Measurements from ENCODE around the gene SMIM8. TPM values are rescaled to one million over a fixed set of nuclear protein-coding genes. Genes with fewer than 3 reads are reported as not detected.

Gene SMIM8, protein sequence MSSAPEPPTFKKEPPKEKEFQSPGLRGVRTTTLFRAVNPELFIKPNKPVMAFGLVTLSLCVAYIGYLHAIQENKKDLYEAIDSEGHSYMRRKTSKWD
- 4.9 and 5.1 TPM in 2 replicates for total RNA-seq (2014; rRNA removed; shearing (Covaris generic))

DNA sequence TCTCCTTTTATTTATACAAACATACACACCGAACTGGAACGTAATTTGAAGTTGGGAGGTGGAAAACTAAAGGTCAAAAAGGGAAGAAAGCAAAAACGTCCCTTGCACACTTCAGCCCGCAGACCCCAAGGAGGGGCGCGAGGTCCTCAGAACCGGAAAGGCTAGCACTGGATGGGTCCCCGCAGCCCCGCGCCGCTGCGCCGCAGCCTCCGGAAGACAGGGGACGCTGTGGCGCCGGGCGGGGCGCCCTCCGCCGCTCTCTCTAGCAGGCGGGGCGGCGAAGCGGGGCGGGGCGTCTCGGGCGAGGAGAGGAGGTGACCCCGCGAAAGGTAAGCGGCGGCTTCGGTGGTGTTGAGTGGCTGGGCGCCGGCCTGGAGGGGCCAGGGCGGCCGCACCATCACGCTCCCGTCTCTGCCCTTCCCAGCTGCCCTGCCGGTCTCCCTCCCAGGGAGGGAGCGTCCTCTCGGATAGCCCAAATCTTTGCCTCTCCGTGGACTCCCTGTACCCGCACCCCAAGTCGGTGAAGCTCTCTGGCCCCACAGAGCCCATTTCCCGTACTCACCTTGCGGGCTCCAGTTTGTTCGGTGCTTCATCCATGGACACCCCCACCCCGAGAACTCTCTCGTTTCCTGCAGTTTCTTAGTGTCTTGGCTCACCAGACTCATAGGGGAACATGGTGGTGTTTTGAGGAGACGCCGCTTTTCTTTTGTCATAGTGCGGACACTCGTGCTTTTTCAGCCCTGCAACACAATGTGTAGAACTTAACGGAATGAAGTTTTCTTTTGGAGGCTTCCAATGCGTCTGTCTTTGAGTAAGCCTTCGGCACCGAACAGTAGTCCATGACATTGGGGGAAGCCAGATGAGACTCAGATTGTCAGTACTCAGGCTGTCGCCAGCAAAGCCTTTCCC lies at the start of gene SMIM8:
Gene SMIM8 (plus strand): TSS at position 285 of the 909 bp plus-strand sequence. CDS start 14,444 bp downstream, outside the sequence.
- peak; percentile 67 to 76 for DNase-seq (ENCODE audit: low read depth in 1 of 2, low spot score in 2 of 2)
- no peaks in the 10 kb centered on the region; the same call in 1 of the 2 replicates for H3K27me3 ChIP-seq (replicated peaks)
- H3K4me1 ChIP-seq (replicated peaks): peaks cover 6% of the 10 kb centered on the region; the same call in 1 of the 2 replicates
- no peaks in the 10 kb centered on the region; the same call in 1 of the 2 replicates for H3K9me3 ChIP-seq (replicated peaks)
- H3K36me3 ChIP-seq: no peaks in the 10 kb centered on the region
- peak within 1 kb of the TSS; percentile 70 for H3K4me3 ChIP-seq
- no peak within 1 kb of the TSS for H3K27ac ChIP-seq

DNA sequence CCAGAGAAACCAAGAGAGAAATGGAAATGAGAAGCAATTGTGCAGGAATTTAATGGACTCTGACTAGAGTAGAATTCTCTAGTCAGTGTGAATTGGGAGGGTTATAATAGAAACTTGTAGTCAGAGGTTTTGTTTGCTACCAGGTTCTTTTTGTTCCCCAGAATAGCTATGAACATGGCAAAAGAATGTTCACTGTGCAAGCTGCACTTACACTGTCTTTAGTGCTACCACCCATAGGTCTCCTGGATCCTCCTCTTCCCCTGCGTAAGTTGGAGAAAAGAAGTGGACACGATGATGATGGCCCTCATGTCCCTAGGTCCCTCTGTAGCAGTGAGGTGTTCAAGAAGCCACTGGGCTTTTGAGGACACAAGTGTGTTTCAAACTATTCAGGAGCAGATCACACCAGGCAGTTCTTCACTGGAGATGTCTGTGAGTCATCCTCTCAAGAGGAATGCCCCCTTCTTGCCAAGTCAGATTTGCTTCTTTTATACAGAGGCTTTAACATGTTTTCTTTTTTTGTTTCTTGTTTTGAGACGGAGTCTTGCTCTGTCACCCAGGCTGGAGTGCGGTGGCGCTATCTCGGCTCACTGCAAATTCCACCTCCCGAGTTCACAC lies 47.6 kb upstream of the SMIM8 start:
- H3K4me1 ChIP-seq (replicated peaks): 0 out of 2 replicates have a peak, but pooled peaks cover 5% of the 10 kb centered on the region
- DNase-seq (ENCODE audit: low read depth in 1 of 2, low spot score in 2 of 2): peak in 1 of 2 experiments; percentile 21
- H3K27me3 ChIP-seq (replicated peaks): no peaks in the 10 kb centered on the region; the same call in 1 of the 2 replicates
- no peaks in the 10 kb centered on the region for H3K36me3 ChIP-seq
- H3K9me3 ChIP-seq (replicated peaks): no peaks in the 10 kb centered on the region
- no peak overlapping the region for H3K4me3 ChIP-seq
- no peak overlapping the region for H3K27ac ChIP-seq

DNA sequence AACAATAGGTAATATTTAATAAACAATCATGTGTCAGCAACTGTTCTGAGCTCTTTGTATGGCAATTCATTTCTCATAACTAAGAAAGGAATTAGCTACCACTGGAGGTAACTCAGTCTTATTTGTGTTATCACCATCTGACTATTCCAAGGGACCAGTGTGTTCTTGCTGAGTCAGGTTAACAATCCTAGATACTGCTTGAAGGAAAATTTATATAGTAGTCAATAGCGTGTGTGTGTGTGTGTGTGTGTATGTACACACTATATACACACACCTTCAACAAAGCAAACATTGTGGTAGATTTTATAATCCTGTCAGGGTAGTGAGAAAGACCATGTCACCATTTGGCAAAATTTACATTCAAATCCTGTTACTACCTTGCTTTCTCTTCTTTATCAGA lies 45.8 kb upstream of the SMIM8 start:
- no peaks in the 10 kb centered on the region for H3K36me3 ChIP-seq
- H3K9me3 ChIP-seq (replicated peaks): no peaks in the 10 kb centered on the region
- H3K4me1 ChIP-seq (replicated peaks): 0 out of 2 replicates have a peak, but pooled peaks cover 5% of the 10 kb centered on the region
- H3K27ac ChIP-seq: no peak overlapping the region
- no peak overlapping the region for H3K4me3 ChIP-seq
- DNase-seq (ENCODE audit: low read depth in 1 of 2, low spot score in 2 of 2): no peak
- no peaks in the 10 kb centered on the region; the same call in 1 of the 2 replicates for H3K27me3 ChIP-seq (replicated peaks)

DNA sequence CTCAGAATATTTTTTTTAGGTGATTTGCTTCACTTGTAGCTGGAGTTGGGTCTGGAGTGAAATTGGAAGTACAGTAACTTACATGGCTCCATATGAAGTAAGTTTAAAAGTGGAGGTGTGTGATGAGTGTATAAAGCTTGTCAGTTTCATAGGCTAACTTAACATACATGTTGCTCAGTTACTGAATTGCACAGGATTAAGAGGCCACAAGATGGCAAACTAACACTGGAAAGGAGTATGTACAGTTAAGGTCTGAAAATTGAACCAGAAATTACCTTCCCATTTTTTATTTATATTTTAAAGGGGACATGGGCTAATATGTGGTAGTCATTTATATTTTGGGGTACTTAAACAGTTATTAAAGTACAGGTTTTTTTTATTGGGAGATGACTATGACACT lies 45.3 kb upstream of the SMIM8 start:
- Histone ChIP-seq H3K4me1 (replicated peaks) (0 out of 2 replicates have a peak, but pooled peaks cover 5% of the 10 kb centered on the region), H3K27me3 (replicated peaks) (no peaks in the 10 kb centered on the region; the same call in 1 of the 2 replicates), H3K27ac (no peak overlapping the region), H3K4me3 (no peak overlapping the region), H3K9me3 (replicated peaks) (no peaks in the 10 kb centered on the region), H3K36me3 (no peaks in the 10 kb centered on the region)
- no peak for DNase-seq (ENCODE audit: low read depth in 1 of 2, low spot score in 2 of 2)

DNA sequence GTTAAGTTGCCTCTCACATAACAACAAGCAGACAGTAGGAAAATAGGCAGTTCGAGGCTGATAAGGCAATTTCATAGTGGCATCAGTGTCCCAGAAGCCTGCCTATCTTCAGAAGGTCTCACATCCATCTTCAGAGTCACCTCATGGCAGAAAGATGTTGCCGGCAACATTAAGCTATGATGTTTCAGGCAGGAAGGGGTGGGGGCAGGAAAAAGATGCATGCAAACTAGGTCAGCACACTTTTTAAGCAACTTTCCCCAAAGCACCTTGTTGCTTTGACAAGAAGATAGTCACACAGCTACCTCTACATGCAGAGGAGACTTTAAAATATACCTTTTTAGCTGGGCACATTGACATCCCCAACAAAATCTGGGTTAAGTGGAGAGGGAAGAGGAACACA lies 43.2 kb upstream of the SMIM8 start:
- H3K27ac ChIP-seq: no peak overlapping the region
- no peaks in the 10 kb centered on the region for H3K9me3 ChIP-seq (replicated peaks)
- DNase-seq (ENCODE audit: low read depth in 1 of 2, low spot score in 2 of 2): no peak
- 0 out of 2 replicates have a peak, but pooled peaks cover 5% of the 10 kb centered on the region for H3K4me1 ChIP-seq (replicated peaks)
- H3K27me3 ChIP-seq (replicated peaks): no peaks in the 10 kb centered on the region; the same call in 1 of the 2 replicates
- H3K4me3 ChIP-seq: no peak overlapping the region
- no peaks in the 10 kb centered on the region for H3K36me3 ChIP-seq

DNA sequence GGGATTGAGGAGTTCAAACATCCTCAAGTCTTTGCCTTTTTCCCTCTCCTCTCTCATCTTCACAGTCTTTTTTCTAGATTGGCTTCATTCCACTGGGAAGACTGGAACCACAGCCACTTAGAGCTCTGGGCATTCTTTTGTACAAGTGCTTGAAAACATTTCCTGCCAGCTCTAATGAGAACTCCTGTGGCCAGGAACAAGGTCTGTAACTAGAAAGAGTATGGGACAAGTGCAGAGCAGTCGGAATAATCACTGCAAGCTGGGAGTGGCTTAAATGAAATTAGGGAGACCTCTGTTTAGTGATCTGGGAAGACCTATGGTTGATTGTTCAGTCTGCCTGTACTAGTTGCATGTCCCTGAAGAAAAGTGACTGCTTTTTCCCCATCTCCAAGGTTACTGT lies 41.0 kb upstream of the SMIM8 start:
- no peak overlapping the region for H3K27ac ChIP-seq
- DNase-seq (ENCODE audit: low read depth in 1 of 2, low spot score in 2 of 2): no peak
- no peak overlapping the region for H3K4me3 ChIP-seq
- no peaks in the 10 kb centered on the region for H3K9me3 ChIP-seq (replicated peaks)
- no peaks in the 10 kb centered on the region for H3K27me3 ChIP-seq (replicated peaks)
- H3K36me3 ChIP-seq: no peaks in the 10 kb centered on the region
- H3K4me1 ChIP-seq (replicated peaks): no peaks in the 10 kb centered on the region

DNA sequence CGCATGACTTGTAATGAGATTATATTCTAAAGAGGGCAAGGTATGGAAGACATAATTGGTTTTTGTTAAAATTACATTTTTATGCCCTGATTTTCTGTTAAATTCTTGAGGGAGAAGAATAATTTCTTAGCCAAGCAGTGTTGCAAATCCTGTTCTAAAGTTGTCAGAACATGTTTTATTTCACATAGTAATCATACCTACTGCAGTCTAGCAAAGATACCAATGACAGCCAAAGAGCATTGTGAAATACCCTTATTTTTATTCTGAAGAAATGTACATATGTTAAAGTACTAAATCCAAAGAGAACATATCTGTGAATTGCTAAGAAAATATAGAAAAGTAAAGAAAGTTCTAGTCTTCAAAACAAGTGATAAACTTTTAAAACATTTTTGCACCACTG lies 39.6 kb upstream of the SMIM8 start:
- no peaks in the 10 kb centered on the region for H3K9me3 ChIP-seq (replicated peaks)
- no peak overlapping the region for H3K4me3 ChIP-seq
- DNase-seq (ENCODE audit: low read depth in 1 of 2, low spot score in 2 of 2): no peak
- no peaks in the 10 kb centered on the region for H3K27me3 ChIP-seq (replicated peaks)
- peaks cover 8% of the 10 kb centered on the region; the same call in 1 of the 2 replicates for H3K4me1 ChIP-seq (replicated peaks)
- no peak overlapping the region for H3K27ac ChIP-seq
- no peaks in the 10 kb centered on the region for H3K36me3 ChIP-seq

DNA sequence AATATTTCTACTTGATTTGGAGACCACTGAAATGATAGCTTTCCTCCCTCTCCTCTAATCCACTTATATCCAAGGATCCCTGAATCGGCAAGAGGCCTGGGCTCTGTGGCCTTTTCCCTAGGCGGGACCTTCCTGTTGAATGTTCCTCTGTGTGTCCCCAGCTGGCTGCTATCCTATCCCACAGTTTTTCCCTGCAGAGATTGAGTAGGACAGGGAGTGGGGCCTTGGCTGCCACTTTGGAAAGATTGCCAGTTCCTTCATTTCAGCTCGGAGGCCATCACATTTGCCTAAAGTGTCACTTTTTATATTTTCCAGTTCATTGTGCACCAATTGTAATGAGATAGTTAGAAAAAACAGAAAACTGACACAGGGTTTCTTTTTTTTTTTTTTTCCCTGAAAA lies 38.9 kb upstream of the SMIM8 start:
- DNase-seq (ENCODE audit: low read depth in 1 of 2, low spot score in 2 of 2): no peak
- H3K4me1 ChIP-seq (replicated peaks): peaks cover 8% of the 10 kb centered on the region; the same call in 1 of the 2 replicates
- no peak overlapping the region for H3K4me3 ChIP-seq
- H3K36me3 ChIP-seq: no peaks in the 10 kb centered on the region
- no peaks in the 10 kb centered on the region for H3K9me3 ChIP-seq (replicated peaks)
- H3K27ac ChIP-seq: no peak overlapping the region
- no peaks in the 10 kb centered on the region for H3K27me3 ChIP-seq (replicated peaks)

DNA sequence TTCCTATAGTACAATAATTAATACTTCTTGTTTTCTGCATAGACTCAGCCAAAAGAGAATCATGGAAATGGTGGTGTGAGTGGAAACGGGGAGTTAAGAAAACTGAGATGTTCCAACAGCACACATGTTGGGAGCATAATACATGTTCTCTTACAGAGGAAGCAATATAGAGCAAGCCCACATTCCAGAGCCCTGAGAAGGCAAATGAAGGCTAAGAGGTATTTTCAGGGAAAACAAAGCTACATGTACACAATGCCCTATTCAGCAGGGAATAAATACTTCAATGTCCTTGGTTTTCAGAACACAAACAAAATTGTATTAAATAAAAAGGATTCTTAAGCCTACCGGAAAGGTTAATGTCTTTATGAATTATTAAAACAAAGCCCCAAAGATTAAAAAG lies 35.1 kb upstream of the SMIM8 start:
- no peak overlapping the region for H3K27ac ChIP-seq
- H3K4me1 ChIP-seq (replicated peaks): peaks cover 8% of the 10 kb centered on the region; the same call in 1 of the 2 replicates
- peak in 1 of 2 experiments; percentile 36 for DNase-seq (ENCODE audit: low read depth in 1 of 2, low spot score in 2 of 2)
- H3K27me3 ChIP-seq (replicated peaks): peaks cover 4% of the 10 kb centered on the region; the same call in 1 of the 2 replicates
- H3K4me3 ChIP-seq: no peak overlapping the region
- H3K9me3 ChIP-seq (replicated peaks): no peaks in the 10 kb centered on the region
- no peaks in the 10 kb centered on the region for H3K36me3 ChIP-seq

DNA sequence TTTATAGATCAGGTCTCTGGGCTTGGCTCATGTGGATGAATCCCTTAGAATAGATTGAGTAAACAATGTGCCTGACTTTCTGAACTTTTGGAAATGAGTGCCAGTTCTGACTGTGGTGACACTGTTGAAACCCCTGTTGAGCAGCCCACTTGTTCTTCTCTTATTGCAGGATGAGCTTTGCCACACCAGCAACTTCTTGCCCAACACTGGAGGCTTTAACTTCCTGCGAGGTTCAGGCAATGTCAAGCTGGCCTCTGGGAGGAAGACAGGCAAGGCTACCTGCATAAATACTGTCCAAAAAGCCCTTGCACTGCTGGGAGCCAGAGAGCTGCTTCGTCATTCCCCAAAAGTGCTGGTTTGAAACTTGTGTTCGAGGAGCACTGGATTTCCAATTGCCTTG lies 32.8 kb upstream of the SMIM8 start:
- Histone ChIP-seq H3K4me3 (no peak overlapping the region), H3K9me3 (replicated peaks) (no peaks in the 10 kb centered on the region), H3K4me1 (replicated peaks) (peaks cover 8% of the 10 kb centered on the region; the same call in 1 of the 2 replicates), H3K36me3 (no peaks in the 10 kb centered on the region), H3K27ac (no peak overlapping the region), H3K27me3 (replicated peaks) (peaks cover 4% of the 10 kb centered on the region; the same call in 1 of the 2 replicates)
- DNase-seq (ENCODE audit: low read depth in 1 of 2, low spot score in 2 of 2): no peak

DNA sequence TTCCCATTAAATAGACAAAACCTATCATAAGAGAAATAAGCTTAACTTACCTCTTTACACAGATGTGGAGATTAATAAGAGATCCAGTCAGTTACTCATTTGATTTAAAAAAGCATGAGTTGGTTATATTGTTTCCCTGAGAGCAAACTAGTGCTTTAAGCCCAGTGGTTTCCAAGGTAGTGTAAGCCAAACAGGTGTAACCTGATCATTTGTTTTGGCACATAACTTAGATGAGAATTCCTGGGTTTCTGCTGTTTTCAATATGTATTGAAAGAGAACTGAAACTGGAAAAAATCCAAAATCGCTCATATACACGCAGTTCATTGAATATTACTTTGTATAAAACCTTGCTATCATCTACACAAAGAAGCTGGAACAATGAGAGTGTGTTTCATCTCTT lies 30.5 kb upstream of the SMIM8 start:
- H3K4me1 ChIP-seq (replicated peaks): peaks cover 8% of the 10 kb centered on the region; the same call in 1 of the 2 replicates
- H3K4me3 ChIP-seq: no peak overlapping the region
- no peak for DNase-seq (ENCODE audit: low read depth in 1 of 2, low spot score in 2 of 2)
- no peaks in the 10 kb centered on the region; the same call in 1 of the 2 replicates for H3K9me3 ChIP-seq (replicated peaks)
- H3K27ac ChIP-seq: no peak overlapping the region
- H3K27me3 ChIP-seq (replicated peaks): peaks cover 7% of the 10 kb centered on the region; the same call in 1 of the 2 replicates
- no peaks in the 10 kb centered on the region for H3K36me3 ChIP-seq

DNA sequence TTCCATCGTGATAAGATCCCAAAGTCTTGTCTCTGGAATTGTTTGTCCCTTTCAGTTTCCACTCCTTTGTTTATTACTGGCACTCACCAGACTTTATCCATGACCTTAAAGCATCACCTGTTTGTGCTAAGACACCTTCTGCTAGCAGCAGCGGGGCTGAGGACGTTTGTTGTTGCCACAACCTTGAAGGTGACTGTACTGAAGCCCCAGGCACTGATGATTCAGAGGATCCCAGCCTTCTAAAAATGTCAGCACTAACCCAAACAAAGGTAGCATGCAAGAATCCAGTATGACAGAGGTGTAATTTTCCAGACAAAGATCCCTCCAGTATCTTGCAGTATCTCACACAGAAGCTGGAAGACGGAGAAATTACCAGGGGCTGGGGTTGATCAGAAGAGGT lies 28.9 kb upstream of the SMIM8 start:
- H3K4me3 ChIP-seq: no peak overlapping the region
- H3K27me3 ChIP-seq (replicated peaks): peaks cover 21% of the 10 kb centered on the region; the same call in 1 of the 2 replicates
- no peaks in the 10 kb centered on the region for H3K36me3 ChIP-seq
- no peak overlapping the region for H3K27ac ChIP-seq
- no peak for DNase-seq (ENCODE audit: low read depth in 1 of 2, low spot score in 2 of 2)
- H3K9me3 ChIP-seq (replicated peaks): no peaks in the 10 kb centered on the region; the same call in 1 of the 2 replicates
- no peaks in the 10 kb centered on the region for H3K4me1 ChIP-seq (replicated peaks)

DNA sequence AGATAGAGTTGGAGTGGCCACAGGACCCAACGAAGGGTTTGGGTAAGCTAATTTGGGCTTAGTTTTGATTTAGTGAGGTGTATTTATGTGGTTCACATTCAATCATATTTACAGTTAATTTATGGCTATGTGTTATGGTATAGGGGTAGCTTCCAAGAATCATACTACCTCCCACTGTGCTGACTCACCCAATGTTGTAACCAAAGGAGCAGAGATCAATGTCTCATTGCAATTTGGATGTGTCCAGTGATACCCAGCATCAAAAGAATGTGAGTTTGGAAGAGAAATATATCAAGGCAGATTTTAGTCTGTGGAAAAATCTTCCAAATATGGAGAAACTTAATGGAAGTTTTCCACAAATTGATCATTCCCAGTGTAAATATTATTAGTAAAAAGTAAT lies 25.3 kb upstream of the SMIM8 start:
- Histone ChIP-seq H3K9me3 (replicated peaks) (no peaks in the 10 kb centered on the region; the same call in 1 of the 2 replicates), H3K27me3 (replicated peaks) (peaks cover 22% of the 10 kb centered on the region), H3K4me3 (no peak overlapping the region), H3K4me1 (replicated peaks) (no peaks in the 10 kb centered on the region), H3K27ac (no peak overlapping the region), H3K36me3 (no peaks in the 10 kb centered on the region)
- DNase-seq (ENCODE audit: low read depth in 1 of 2, low spot score in 2 of 2): no peak
